Glutamatergic neuron (in vitro differentiated cells): ENCODE data around the gene KIZ. TPM values are rescaled to one million over a fixed set of nuclear protein-coding genes. Genes with fewer than 3 reads are reported as not detected.

ENCODE experiments used
- DNase-seq: peaks from one replicate; pipeline ENCODE4 v3.0.0; 2022
- H3K27ac Mint-ChIP-seq: one replicate; pipeline ENCODE4 v1.8.0; 2020; ENCODE audit warnings: mild to moderate bottlenecking, mixed read lengths, inconsistent platforms; ENCODE audit not compliant: unreplicated experiment
- H3K27me3 Mint-ChIP-seq: one replicate; pipeline ENCODE4 v1.8.0; 2020; ENCODE audit warnings: mild to moderate bottlenecking, moderate library complexity, mixed read lengths, inconsistent platforms; ENCODE audit not compliant: unreplicated experiment
- H3K36me3 Mint-ChIP-seq: one replicate; pipeline ENCODE4 v1.8.0; 2020; ENCODE audit warnings: mild to moderate bottlenecking, mixed read lengths, inconsistent platforms; ENCODE audit not compliant: unreplicated experiment
- H3K4me1 Mint-ChIP-seq: one replicate; pipeline ENCODE4 v1.8.0; 2020; ENCODE audit warnings: mild to moderate bottlenecking, low read depth, mixed read lengths, inconsistent platforms; ENCODE audit not compliant: unreplicated experiment
- H3K4me3 Mint-ChIP-seq: one replicate; pipeline ENCODE4 v1.8.0; 2020; ENCODE audit warnings: mild to moderate bottlenecking, mixed read lengths, inconsistent platforms; ENCODE audit not compliant: unreplicated experiment
- H3K9me3 Mint-ChIP-seq: one replicate; pipeline ENCODE4 v1.8.0; 2020; ENCODE audit warnings: mild to moderate bottlenecking, moderate library complexity, mixed read lengths, inconsistent platforms; ENCODE audit not compliant: unreplicated experiment
- CTCF ChIP-seq: fragments of 200-600 bp; sonication (generic); IDR thresholded peaks from one replicate; pipeline ENCODE4 v1.5.0; 2021; ENCODE audit not compliant: partially characterized antibody, unreplicated experiment
- total RNA-seq: library from RNA; stranded (reverse); fragmentation: NEBNext Ultra II Directional; extraction: Animal tissue kit (Norgen Biotek cat#: 25700); gene quantifications from one replicate; pipeline ENCODE4 v1.2.1, GENCODE V29; 2021; ENCODE audit not compliant: unreplicated experiment

The KIZ gene
- total RNA-seq, 1 donor from 2014 or later = 17.7 TPM

- Mint-ChIP-seq H3K9me3 (peaks cover 1% of the 10 kb centered on the region), H3K27me3 (no peaks in the 10 kb centered on the region), H3K27ac (no peak overlapping the region), H3K36me3 (no peaks in the 10 kb centered on the region), H3K4me3 (no peak overlapping the region), H3K4me1 (no peaks in the 10 kb centered on the region)
- TF ChIP-seq CTCF = no peak
- DNase-seq = no peak
Measured at GRCh38 chr20:21184819-21185218, 58.9 kb downstream of the KIZ start.

GRCh38 chr20:21185849-21186248 lies 60.0 kb downstream of the KIZ start:
- H3K27me3 Mint-ChIP-seq = no peaks in the 10 kb centered on the region
- H3K27ac Mint-ChIP-seq = no peak overlapping the region
- H3K36me3 Mint-ChIP-seq = no peaks in the 10 kb centered on the region
- peaks cover 1% of the 10 kb centered on the region for H3K9me3 Mint-ChIP-seq
- no peaks in the 10 kb centered on the region for H3K4me1 Mint-ChIP-seq
- DNase-seq = no peak
- no peak for TF ChIP-seq CTCF
- no peak overlapping the region for H3K4me3 Mint-ChIP-seq

GRCh38 chr20:21189761-21190523 lies 64.1 kb downstream of the KIZ start:
- no peak for TF ChIP-seq CTCF
- no peak overlapping the region for H3K27ac Mint-ChIP-seq
- no peak overlapping the region for H3K4me3 Mint-ChIP-seq
- DNase-seq = no peak
- no peaks in the 10 kb centered on the region for H3K27me3 Mint-ChIP-seq
- no peaks in the 10 kb centered on the region for H3K4me1 Mint-ChIP-seq
- H3K36me3 Mint-ChIP-seq = no peaks in the 10 kb centered on the region
- peaks cover 1% of the 10 kb centered on the region for H3K9me3 Mint-ChIP-seq

GRCh38 chr20:21190869-21191268 lies 65.0 kb downstream of the KIZ start:
- no peaks in the 10 kb centered on the region for H3K4me1 Mint-ChIP-seq
- no peak overlapping the region for H3K4me3 Mint-ChIP-seq
- H3K9me3 Mint-ChIP-seq = peaks cover 1% of the 10 kb centered on the region
- no peak overlapping the region for H3K27ac Mint-ChIP-seq
- TF ChIP-seq CTCF = no peak
- H3K27me3 Mint-ChIP-seq = no peaks in the 10 kb centered on the region
- no peaks in the 10 kb centered on the region for H3K36me3 Mint-ChIP-seq
- DNase-seq = no peak

GRCh38 chr20:21191839-21192238 lies 66.0 kb downstream of the KIZ start:
- DNase-seq = no peak
- no peak for TF ChIP-seq CTCF
- peaks cover 1% of the 10 kb centered on the region for H3K9me3 Mint-ChIP-seq
- H3K4me3 Mint-ChIP-seq = no peak overlapping the region
- no peaks in the 10 kb centered on the region for H3K4me1 Mint-ChIP-seq
- no peaks in the 10 kb centered on the region for H3K36me3 Mint-ChIP-seq
- no peak overlapping the region for H3K27ac Mint-ChIP-seq
- no peaks in the 10 kb centered on the region for H3K27me3 Mint-ChIP-seq
